ENCODE measurements around the gene STRBP.
A peak's percentile ranks its signal among the peaks of the same experiment; 100 is the strongest.

Gene STRBP

GRCh38 chr9:123120953-123121352 is 147.4 kb downstream of the STRBP start:
- no peak for DNase-seq

GRCh38 chr9:123120131-123120530 is 148.3 kb downstream of the STRBP start:
- DNase-seq, result peak; percentile 18

GRCh38 chr9:123119566-123119965 is 148.8 kb downstream of the STRBP start:
- DNase-seq, result no peak

- peak; percentile 10 for DNase-seq
Measured at GRCh38 chr9:123116036-123116435, 152.3 kb downstream of the STRBP start.

GRCh38 chr9:123115146-123115913 is 153.1 kb downstream of the STRBP start:
- no peak for DNase-seq

- DNase-seq, result no peak
Measured at GRCh38 chr9:123113185-123113584, 155.2 kb downstream of the STRBP start.

GRCh38 chr9:123112015-123112975 is 156.1 kb downstream of the STRBP start:
- DNase-seq, result no peak

GRCh38 chr9:123111427-123112014 is 156.9 kb downstream of the STRBP start:
- DNase-seq, result no peak

- no peak for DNase-seq
Measured at GRCh38 chr9:123109540-123110279, 158.7 kb downstream of the STRBP start.

- no peak for DNase-seq
Measured at GRCh38 chr9:123108976-123109375, 159.4 kb downstream of the STRBP start.

GRCh38 chr9:123107639-123108285 is 160.6 kb downstream of the STRBP start:
- DNase-seq, result no peak

- DNase-seq, result no peak
Measured at GRCh38 chr9:123105490-123105889, 162.9 kb downstream of the STRBP start.

- DNase-seq, result no peak
Measured at GRCh38 chr9:123104807-123105206, 163.6 kb downstream of the STRBP start.

- no peak for DNase-seq
Measured at GRCh38 chr9:123102375-123103113, 165.8 kb downstream of the STRBP start.

- no peak for DNase-seq
Measured at GRCh38 chr9:123099548-123099947, 168.8 kb downstream of the STRBP start.

- no peak for DNase-seq
Measured at GRCh38 chr9:123099042-123099441, 169.3 kb downstream of the STRBP start.

- DNase-seq, result no peak
Measured at GRCh38 chr9:123098096-123098459, 170.3 kb downstream of the STRBP start.

GRCh38 chr9:123097430-123098095 is 170.8 kb downstream of the STRBP start:
- no peak for DNase-seq

- no peak for DNase-seq
Measured at GRCh38 chr9:123096987-123097386, 171.4 kb downstream of the STRBP start.

GRCh38 chr9:123093141-123093540 is 175.2 kb downstream of the STRBP start:
- no peak for DNase-seq

GRCh38 chr9:123091459-123091858 is 176.9 kb downstream of the STRBP start:
- no peak for DNase-seq

All from NCI-H2227 treated with DMSO at 0.1 percent for 48 hours (cell line).